ELR (cell line): ENCODE measurements around the gene SRPK1.
"Not testable (repeated sequence)": the region's sequence is repeated elsewhere in the genome, so short reads cannot be mapped to it uniquely, and the experiment has no call there.

Experiments
- DNase-seq: peaks from one replicate; pipeline ENCODE4 v3.0.0-alpha.2; 2015; ENCODE audit warnings: low read depth

The SRPK1 gene

GRCh38 chr6:35931120-35931561 lies 10.2 kb upstream of the SRPK1 start:
- no peak for DNase-seq

- DNase-seq, result no peak
Measured at GRCh38 chr6:35929601-35930000, 8.7 kb upstream of the SRPK1 start.

GRCh38 chr6:35926509-35927215 lies 5.8 kb upstream of the SRPK1 start:
- no peak for DNase-seq

GRCh38 chr6:35925961-35926360 lies 5.1 kb upstream of the SRPK1 start:
- no peak for DNase-seq

GRCh38 chr6:35924146-35924545 lies 3.2 kb upstream of the SRPK1 start:
- DNase-seq, result no peak

GRCh38 chr6:35922139-35922554 lies 1.2 kb upstream of the SRPK1 start:
- DNase-seq, result no peak

GRCh38 chr6:35919827-35920751 lies 809 bp downstream of the SRPK1 start:
- DNase-seq, result peak; percentile 85

GRCh38 chr6:35919085-35919826 lies 1.6 kb downstream of the SRPK1 start:
- peak; percentile 57 for DNase-seq

- DNase-seq, result not testable (repeated sequence)
Measured at GRCh38 chr6:35916893-35917292, 4.0 kb downstream of the SRPK1 start.

GRCh38 chr6:35916056-35916455 lies 4.8 kb downstream of the SRPK1 start:
- DNase-seq, result no peak

GRCh38 chr6:35914536-35914935 lies 6.4 kb downstream of the SRPK1 start:
- no peak for DNase-seq

- peak; percentile 36 for DNase-seq
Measured at GRCh38 chr6:35911871-35912653, 8.8 kb downstream of the SRPK1 start.

GRCh38 chr6:35909571-35909970 lies 11.3 kb downstream of the SRPK1 start:
- DNase-seq, result not testable (repeated sequence)

GRCh38 chr6:35908753-35909401 lies 12.0 kb downstream of the SRPK1 start:
- not testable (repeated sequence) for DNase-seq

- DNase-seq, result no peak
Measured at GRCh38 chr6:35907750-35908149, 13.1 kb downstream of the SRPK1 start.

GRCh38 chr6:35906499-35906846 lies 14.4 kb downstream of the SRPK1 start:
- peak; percentile 12 for DNase-seq

- no peak for DNase-seq
Measured at GRCh38 chr6:35905841-35906498, 14.9 kb downstream of the SRPK1 start.

- no peak for DNase-seq
Measured at GRCh38 chr6:35905141-35905785, 15.6 kb downstream of the SRPK1 start.

GRCh38 chr6:35903679-35904078 lies 17.2 kb downstream of the SRPK1 start:
- no peak for DNase-seq

GRCh38 chr6:35900448-35900847 lies 20.4 kb downstream of the SRPK1 start:
- no peak for DNase-seq
